Left ventricle myocardium inferior (tissue), 1 donor: ENCODE results near the gene FOXP4. TPM values are rescaled to one million over a fixed set of nuclear protein-coding genes. Genes with fewer than 3 reads are reported as not detected.

ENCODE experiments used
- DNase-seq: peaks from one replicate; pipeline ENCODE4 v3.0.0-alpha.2; 2020
- H3K27ac ChIP-seq: fragments of 200-600 bp; replicated peaks from 2 replicates; pipeline ENCODE4 v1.8.0; 2021
- H3K27me3 ChIP-seq: fragments of 200-600 bp; 2 replicates; pipeline ENCODE4 v1.8.0; 2021; ENCODE audit warnings: low read depth
- H3K36me3 ChIP-seq: fragments of 200-600 bp; 2 replicates; pipeline ENCODE4 v1.8.0; 2021
- H3K4me1 ChIP-seq: fragments of 200-600 bp; 2 replicates; pipeline ENCODE4 v1.8.0; 2021
- H3K4me3 ChIP-seq: fragments of 200-600 bp; 2 replicates; pipeline ENCODE4 v1.8.0; 2021; ENCODE audit warnings: mild to moderate bottlenecking, moderate library complexity
- H3K9me3 ChIP-seq: fragments of 200-600 bp; replicated peaks from 2 replicates; pipeline ENCODE4 v1.8.0; 2021
- CTCF ChIP-seq: fragments of 200-600 bp; IDR thresholded peaks from 2 replicates; pipeline ENCODE4 v1.8.0; 2021; ENCODE audit warnings: antibody characterized with exemption, mild to moderate bottlenecking, borderline replicate concordance
- intact Hi-C: fragments of 100-400 bp; cut with micrococcal nuclease; formaldehyde crosslinking; loops from one replicate; pipeline ENCODE4 v1.11.0; 2022
- total RNA-seq: library from RNA; stranded (reverse); fragmentation: NEBNext Ultra II Directional; extraction: Animal tissue kit (Norgen Biotek cat#: 25700); gene quantifications from one replicate; pipeline ENCODE4 v1.2.1, GENCODE V29; 2021
- donor health status: DM: no; HTN: yes; CAD: no; lungs with severe emphysema.

FOXP4 gene
- total RNA-seq, 1 donor from 2014 or later = 15.0 TPM

GRCh38 chr6:41639809-41640371 lies 93.7 kb downstream of the FOXP4 start:
- Histone ChIP-seq H3K36me3 (no peaks in the 10 kb centered on the region), H3K4me1 (peaks cover 28% of the 10 kb centered on the region), H3K4me3 (no peak overlapping the region), H3K27ac (no peak overlapping the region), H3K9me3 (no peaks in the 10 kb centered on the region), H3K27me3 (peaks cover 57% of the 10 kb centered on the region)
- DNase-seq = no peak
- no peak for TF ChIP-seq CTCF
- intact Hi-C loops = no loop called here

- intact Hi-C loops = no loop called here
- DNase-seq = no peak
- H3K27ac ChIP-seq = no peak overlapping the region
- peaks cover 53% of the 10 kb centered on the region for H3K27me3 ChIP-seq
- H3K36me3 ChIP-seq = no peaks in the 10 kb centered on the region
- no peak overlapping the region for H3K4me3 ChIP-seq
- H3K9me3 ChIP-seq = no peaks in the 10 kb centered on the region
- no peak for TF ChIP-seq CTCF
- peaks cover 28% of the 10 kb centered on the region for H3K4me1 ChIP-seq
These were observed 94.2 kb downstream of the FOXP4 start for GRCh38 chr6:41640426-41640825.

GRCh38 chr6:41641352-41641925 lies 95.3 kb downstream of the FOXP4 start:
- Histone ChIP-seq H3K27me3 (peaks cover 47% of the 10 kb centered on the region), H3K36me3 (no peaks in the 10 kb centered on the region), H3K4me3 (no peak overlapping the region), H3K4me1 (peaks cover 28% of the 10 kb centered on the region), H3K9me3 (no peaks in the 10 kb centered on the region), H3K27ac (no peak overlapping the region)
- no peak for TF ChIP-seq CTCF
- no peak for DNase-seq
- intact Hi-C loops = no loop called here

GRCh38 chr6:41642090-41642959 lies 96.1 kb downstream of the FOXP4 start:
- H3K9me3 ChIP-seq = no peaks in the 10 kb centered on the region
- no peak overlapping the region for H3K27ac ChIP-seq
- H3K4me3 ChIP-seq = no peak overlapping the region
- DNase-seq = no peak
- H3K27me3 ChIP-seq = peaks cover 47% of the 10 kb centered on the region
- H3K4me1 ChIP-seq = peaks cover 20% of the 10 kb centered on the region
- H3K36me3 ChIP-seq = no peaks in the 10 kb centered on the region
- no peak for TF ChIP-seq CTCF
- intact Hi-C loops = no loop called here

- DNase-seq = no peak
- H3K27ac ChIP-seq = no peak overlapping the region
- TF ChIP-seq CTCF = no peak
- no peaks in the 10 kb centered on the region for H3K36me3 ChIP-seq
- no peak overlapping the region for H3K4me3 ChIP-seq
- H3K9me3 ChIP-seq = no peaks in the 10 kb centered on the region
- H3K27me3 ChIP-seq = peaks cover 42% of the 10 kb centered on the region
- intact Hi-C loops = no loop called here
- peaks cover 11% of the 10 kb centered on the region for H3K4me1 ChIP-seq
These were observed 97.0 kb downstream of the FOXP4 start for GRCh38 chr6:41642960-41643898.
